AG10803 (cell line): ENCODE data around the gene ZDHHC12.

Source experiments
- DNase-seq: peaks from one replicate; pipeline ENCODE4 v3.0.0; 2010; ENCODE audit warnings: low read depth
- H3K4me3 ChIP-seq: 2 replicates; pipeline ENCODE4 v1.5.1; 2011; ENCODE audit warnings: mild to moderate bottlenecking, low read length, control low read depth
- CTCF ChIP-seq: conservative IDR thresholded peaks from 2 replicates; pipeline ENCODE4 v1.5.1; 2011; ENCODE audit warnings: mild to moderate bottlenecking, low read length, control low read depth, inconsistent platforms

ZDHHC12 gene

GRCh38 chr9:128722380-128723351 lies 1.3 kb downstream of the ZDHHC12 start:
- H3K4me3 ChIP-seq, result no peak overlapping the region
- TF ChIP-seq CTCF, result no peak

GRCh38 chr9:128721487-128722010 lies 2.4 kb downstream of the ZDHHC12 start:
- TF ChIP-seq CTCF, result no peak
- no peak overlapping the region for H3K4me3 ChIP-seq
- no peak for DNase-seq

More at GRCh38 chr9:128722380-128723351, 1.3 kb downstream of the ZDHHC12 start:
- DNase-seq, result no peak

GRCh38 chr9:128720841-128721486 lies 3.0 kb downstream of the ZDHHC12 start:
- TF ChIP-seq CTCF, result no peak
- DNase-seq, result no peak
- no peak overlapping the region for H3K4me3 ChIP-seq

- TF ChIP-seq CTCF, result no peak
- no peak overlapping the region for H3K4me3 ChIP-seq
- no peak for DNase-seq
These were observed 3.9 kb downstream of the ZDHHC12 start for GRCh38 chr9:128719919-128720605.

- no peak for DNase-seq
- no peak overlapping the region for H3K4me3 ChIP-seq
- TF ChIP-seq CTCF, result no peak
These were observed 5.5 kb downstream of the ZDHHC12 start for GRCh38 chr9:128718475-128718874.

GRCh38 chr9:128718047-128718446 lies 5.9 kb downstream of the ZDHHC12 start:
- DNase-seq, result no peak
- no peak for TF ChIP-seq CTCF
- no peak overlapping the region for H3K4me3 ChIP-seq
